Stimulated activated CD4-positive, alpha-beta T cell treated with anti-CD3 and anti-CD28 coated beads, Interleukin-2, amount 100 ng/mL, for 4 hours (primary cell): ENCODE results near the gene CLEC9A.

Source experiments
- DNase-seq: peaks from one replicate; pipeline ENCODE4 v3.0.0-alpha.2; 2020; ENCODE audit warnings: low read depth

Gene CLEC9A

GRCh38 chr12:10067942-10068341, 37.5 kb downstream of the CLEC9A start:
- no peak for DNase-seq

- DNase-seq, result no peak
Observed at GRCh38 chr12:10068644-10069043, 38.2 kb downstream of the CLEC9A start.

- no peak for DNase-seq
Observed at GRCh38 chr12:10069099-10069498, 38.6 kb downstream of the CLEC9A start.

DNA sequence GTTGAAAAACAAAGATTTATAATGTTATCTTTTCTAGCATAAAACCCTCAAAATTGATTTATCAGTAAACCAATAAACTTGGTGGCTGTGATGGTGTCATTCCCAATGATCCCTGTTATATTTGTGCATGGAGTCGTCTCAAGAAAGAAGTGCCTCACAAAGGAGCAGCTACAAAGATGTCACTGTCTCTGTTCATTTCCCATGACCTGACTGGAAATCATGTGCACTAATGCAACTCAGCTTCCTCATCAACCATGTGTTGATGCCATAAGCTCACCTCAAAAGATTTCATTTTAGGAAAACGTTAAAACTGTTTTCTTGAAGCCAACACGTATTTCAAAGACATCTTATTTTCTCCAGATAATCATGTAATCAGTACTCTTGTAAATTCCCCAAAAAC, 39.5 kb downstream of the CLEC9A start:
- DNase-seq, result no peak

- DNase-seq, result no peak
Observed at GRCh38 chr12:10070380-10070779, 39.9 kb downstream of the CLEC9A start.

DNA sequence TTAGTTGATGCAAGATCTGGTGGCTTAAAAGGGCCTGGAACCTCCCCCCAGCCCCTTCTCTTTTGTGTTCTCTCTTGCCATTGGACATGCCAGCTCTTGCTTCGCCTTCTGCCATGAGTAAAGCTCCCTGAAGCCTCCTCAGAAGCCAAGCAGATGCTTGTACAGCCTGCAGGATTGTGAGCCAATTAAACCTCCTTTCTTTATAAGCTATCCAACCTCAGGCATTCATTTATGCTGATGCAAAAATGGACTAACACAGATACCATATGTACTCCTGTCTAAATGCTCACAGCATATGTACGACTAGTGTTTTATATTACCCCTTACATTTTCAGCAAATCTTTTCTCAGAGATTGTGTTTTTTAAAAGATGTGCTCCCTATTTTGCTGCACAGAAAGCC, 41.6 kb downstream of the CLEC9A start:
- no peak for DNase-seq

DNA sequence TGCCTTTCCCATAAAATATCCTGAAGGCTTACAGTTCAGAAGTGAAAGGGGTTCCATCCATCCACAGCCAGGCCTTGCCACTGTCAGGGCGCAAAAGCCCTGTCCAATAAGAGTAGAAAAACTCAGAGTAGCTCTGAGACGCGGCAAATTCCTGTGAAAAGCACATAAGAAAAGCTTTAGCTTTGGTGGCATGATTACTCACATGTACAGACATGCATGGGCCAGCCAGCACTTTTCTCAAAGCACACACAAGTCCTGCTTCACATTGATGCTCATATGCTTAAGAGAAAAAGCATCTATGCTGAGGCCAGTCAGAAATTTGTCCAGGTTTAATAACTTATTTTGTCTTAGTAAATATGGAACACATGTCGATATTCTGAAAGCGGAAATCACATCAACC, 42.8 kb downstream of the CLEC9A start:
- DNase-seq, result no peak

- no peak for DNase-seq
Observed at GRCh38 chr12:10075451-10075850, 45.0 kb downstream of the CLEC9A start.

DNA sequence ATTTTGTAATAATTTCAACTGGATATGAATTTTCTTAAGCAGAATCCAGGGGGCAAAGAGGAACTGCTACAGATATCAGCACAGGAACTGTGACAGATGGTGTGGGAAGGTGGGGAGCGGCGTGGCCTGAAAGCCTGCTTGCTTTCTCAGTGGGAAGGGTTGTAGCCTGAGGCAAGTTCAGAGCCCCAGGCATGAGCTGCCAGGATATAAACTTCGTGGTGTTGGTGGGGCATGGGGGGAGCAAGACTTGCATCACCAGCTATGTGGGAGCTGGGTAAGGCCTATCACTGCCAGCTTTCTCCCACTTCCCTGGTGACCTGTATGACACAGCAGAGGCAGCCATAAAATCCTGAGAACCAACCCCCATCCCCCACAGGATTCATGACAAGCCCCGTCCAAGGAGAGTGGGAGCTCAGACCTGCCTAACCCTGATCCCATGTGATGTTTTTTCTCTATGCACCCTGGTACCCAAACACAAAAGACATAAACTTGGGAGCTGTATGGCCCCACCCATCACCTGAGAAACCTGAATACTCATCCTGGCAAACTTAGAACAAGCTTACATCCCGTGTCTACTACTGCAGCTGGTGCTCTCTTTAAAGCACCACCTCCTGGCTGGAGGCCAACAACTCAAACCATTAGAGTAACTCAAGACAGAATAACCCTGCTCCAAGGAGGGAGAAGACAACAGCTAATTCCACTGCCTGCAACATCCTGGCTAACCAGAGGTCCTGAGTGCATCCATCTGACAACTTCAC, 51.8 kb downstream of the CLEC9A start:
- DNase-seq, result no peak

GRCh38 chr12:10084733-10085132, 54.3 kb downstream of the CLEC9A start:
- no peak for DNase-seq

- DNase-seq, result no peak
Observed at GRCh38 chr12:10086387-10086786, 55.9 kb downstream of the CLEC9A start.

- no peak for DNase-seq
Observed at GRCh38 chr12:10088031-10088430, 57.5 kb downstream of the CLEC9A start.

GRCh38 chr12:10088955-10089900, 58.7 kb downstream of the CLEC9A start:
- no peak for DNase-seq

DNA sequence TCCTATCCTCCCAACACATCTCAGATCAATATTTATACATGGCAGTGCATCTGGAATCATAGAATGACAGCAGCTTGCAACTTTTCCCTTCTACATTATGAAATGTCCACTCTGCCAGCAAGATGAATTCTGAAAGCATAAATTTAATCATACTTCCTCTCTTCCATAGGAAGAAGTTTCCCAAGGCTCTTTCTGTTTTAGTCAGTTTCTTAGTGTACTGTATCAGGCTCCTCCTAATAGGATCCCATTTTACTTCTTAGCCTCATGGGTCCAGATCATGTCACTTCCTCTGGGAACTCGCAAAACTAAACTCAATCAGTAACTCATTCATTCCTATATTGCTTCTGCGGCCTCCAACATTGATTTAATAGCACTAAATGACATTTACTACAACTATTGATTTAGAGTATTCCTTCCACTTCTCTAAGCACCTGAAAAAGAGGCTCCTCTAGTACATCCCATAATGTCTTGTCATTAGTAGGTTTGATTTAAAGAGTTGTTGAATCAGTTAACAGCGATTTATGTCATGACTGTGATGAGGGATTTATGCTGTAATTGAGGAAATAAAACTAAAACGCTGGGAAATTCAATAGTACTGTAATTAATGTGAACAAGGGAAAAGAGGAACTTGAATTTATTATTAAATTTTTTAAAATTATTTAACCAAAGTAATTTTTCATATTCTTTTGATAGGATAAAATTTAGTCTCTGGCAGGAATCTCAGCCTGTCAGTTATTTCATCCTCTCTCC, 64.3 kb downstream of the CLEC9A start:
- DNase-seq, result no peak

GRCh38 chr12:10095971-10096370, 65.5 kb downstream of the CLEC9A start:
- no peak for DNase-seq

DNA sequence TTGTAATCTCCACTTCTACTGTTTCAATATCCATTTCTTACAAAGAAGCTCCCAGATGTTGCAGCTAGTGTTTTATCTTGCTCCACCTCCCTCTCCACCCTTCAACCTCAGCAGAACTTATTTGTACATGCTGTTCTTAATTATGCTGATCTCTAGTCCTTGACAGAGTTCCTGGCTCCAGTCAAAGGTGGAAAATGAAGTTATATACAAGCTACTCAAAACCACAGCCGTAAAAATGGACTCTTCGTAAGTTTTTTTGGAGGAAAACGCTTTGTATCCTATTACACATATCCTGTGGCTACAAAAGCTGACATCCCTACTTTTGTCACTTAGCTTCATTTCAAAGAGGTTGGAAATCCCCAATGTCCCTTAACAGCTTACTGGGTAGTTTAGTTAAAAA, 67.0 kb downstream of the CLEC9A start:
- no peak for DNase-seq

GRCh38 chr12:10098791-10099190, 68.3 kb downstream of the CLEC9A start, which contains the start of gene CLEC1A:
TSS of gene CLEC1A (minus strand) at chr12:10098985. CDS start at chr12:10098922, 63 bp downstream.
- no peak for DNase-seq

DNA sequence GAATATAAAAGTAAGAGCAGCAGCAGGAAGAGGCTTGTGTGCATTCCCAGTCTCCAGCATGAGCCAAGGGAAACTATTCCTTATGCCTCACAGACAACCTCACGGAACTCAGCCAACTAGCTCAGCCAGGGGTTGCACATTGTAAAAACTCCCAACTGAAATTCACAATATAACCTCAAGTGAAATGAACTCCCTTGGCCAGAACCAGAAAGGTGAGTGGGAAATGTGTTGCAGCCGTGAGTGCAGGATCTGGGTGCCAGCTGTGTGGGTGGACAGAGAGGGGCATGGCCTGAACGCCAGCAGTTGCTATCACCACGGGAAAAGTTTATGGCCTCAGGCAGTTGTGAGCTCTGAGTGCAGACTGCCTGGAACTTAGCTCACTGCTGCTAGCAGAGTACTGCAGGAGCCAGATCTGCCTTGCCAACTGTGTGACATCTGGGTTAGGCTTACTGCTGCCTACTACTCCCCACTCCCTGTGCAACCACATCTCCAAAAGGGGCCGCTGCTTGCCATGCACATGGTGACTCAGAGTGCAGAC, 70.6 kb downstream of the CLEC9A start:
- no peak for DNase-seq

DNA sequence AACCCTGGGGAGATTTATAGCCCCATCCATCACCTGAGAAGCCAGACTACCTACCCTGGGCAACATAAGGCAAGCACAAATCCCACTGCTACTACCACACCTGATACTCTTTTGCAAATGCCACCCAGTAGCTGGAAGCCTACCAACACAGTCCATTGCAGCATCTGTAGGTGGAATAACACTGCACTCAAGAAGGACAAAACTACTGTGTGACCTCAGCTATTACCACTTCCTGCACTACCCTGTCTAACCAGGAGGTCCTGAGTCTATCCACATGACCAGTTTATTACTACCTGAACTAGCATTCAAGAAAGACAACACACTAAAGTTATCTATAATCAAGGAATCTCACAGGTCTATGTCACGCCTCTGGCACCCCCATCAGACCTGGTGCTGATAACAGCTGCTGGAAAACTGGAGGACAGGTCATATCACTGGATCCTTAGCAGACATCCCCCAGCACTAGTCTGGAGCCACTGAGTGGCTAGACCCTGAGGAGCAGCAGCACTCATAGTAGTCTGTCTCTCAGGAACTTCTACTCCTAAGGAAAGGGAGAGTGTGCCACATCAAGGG, 71.3 kb downstream of the CLEC9A start:
- no peak for DNase-seq

- no peak for DNase-seq
Observed at GRCh38 chr12:10102322-10102721, 71.8 kb downstream of the CLEC9A start.

DNA sequence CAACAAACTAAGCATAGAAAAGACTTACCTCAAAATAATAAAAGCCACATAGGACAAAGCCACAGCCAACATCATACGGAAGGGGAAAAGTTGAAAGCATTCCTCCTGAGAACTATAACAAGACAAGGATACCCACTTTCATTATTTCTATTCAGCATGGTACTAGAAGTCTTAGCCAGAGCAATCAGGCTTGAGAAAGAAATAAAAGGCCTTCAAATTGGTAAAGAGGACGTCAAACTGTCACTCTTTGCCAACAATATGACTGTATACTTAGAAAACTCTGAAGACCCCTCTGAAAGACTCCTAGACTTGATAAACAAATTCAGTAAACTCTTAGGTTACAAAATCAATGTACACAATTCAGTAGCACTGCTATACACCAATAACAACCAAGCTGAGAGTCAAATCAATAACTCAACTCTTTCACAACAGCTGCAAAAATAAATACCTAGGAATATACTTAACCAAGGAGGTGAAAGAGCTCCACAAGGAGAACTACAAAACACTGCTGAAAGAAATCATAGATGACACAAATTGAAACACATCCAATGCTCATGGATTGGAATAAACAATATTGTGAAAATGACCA, 79.9 kb downstream of the CLEC9A start:
- DNase-seq, result no peak
